SU-DHL-6 (cell line): ENCODE data around the gene ARHGEF16.

Source experiments
- EZH2phosphoT487 ChIP-seq: fragments of 200-600 bp; sonication (generic), shearing (Covaris generic); conservative IDR thresholded peaks from 2 replicates; pipeline ENCODE4 v1.6.1; 2018; ENCODE audit warnings: mild to moderate bottlenecking, antibody characterized with exemption, low read length, moderate library complexity, mixed read lengths
- TF ChIP-seq, protein P1 (sequence below): fragments of 200-600 bp; sonication (generic); IDR thresholded peaks from one replicate; pipeline ENCODE4 v1.5.1; 2017; ENCODE audit warnings: antibody characterized with exemption, mild to moderate bottlenecking, low read length, moderate library complexity; ENCODE audit not compliant: insufficient read depth, poor library complexity, severe bottlenecking

DNA sequence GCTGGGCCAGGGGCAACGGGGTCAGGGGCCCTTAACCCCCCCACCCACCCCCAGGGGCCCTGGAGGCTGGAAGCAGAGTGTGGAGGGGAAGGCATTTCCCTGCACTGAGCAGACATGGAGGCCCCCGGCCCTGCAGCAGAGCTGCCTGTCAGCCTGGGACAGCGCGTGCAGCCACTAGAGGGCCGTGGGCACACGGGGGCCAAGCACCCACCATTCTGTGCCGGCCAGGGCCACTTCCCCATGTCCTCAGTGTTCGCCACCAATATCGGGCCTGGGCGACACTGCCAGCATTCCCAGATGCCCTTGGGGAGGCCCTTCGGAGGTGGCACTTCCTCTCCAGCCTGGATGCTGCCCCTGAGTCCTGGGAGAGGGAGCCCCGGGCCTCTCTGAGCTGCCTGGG, 23.2 kb upstream of the ARHGEF16 start:
- TF ChIP-seq, protein P1, sequence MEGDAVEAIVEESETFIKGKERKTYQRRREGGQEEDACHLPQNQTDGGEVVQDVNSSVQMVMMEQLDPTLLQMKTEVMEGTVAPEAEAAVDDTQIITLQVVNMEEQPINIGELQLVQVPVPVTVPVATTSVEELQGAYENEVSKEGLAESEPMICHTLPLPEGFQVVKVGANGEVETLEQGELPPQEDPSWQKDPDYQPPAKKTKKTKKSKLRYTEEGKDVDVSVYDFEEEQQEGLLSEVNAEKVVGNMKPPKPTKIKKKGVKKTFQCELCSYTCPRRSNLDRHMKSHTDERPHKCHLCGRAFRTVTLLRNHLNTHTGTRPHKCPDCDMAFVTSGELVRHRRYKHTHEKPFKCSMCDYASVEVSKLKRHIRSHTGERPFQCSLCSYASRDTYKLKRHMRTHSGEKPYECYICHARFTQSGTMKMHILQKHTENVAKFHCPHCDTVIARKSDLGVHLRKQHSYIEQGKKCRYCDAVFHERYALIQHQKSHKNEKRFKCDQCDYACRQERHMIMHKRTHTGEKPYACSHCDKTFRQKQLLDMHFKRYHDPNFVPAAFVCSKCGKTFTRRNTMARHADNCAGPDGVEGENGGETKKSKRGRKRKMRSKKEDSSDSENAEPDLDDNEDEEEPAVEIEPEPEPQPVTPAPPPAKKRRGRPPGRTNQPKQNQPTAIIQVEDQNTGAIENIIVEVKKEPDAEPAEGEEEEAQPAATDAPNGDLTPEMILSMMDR = no peak
- TF ChIP-seq EZH2phosphoT487 = no peak
